Activated naive CD8-positive, alpha-beta T cell treated with anti-CD3 and anti-CD28 coated beads, Interleukin-2, amount 10 ng/mL, durations not matched to agents 7 days and 5 days (primary cell): ENCODE results near the gene CFAP58. TPM values are rescaled to one million over a fixed set of nuclear protein-coding genes. Genes with fewer than 3 reads are reported as not detected.

Source experiments
- total RNA-seq, 2 experiments: library from RNA; stranded (reverse); gene quantifications; one replicate each; pipeline ENCODE4 v1.2.3, GENCODE V29; 2021

CFAP58 gene
- total RNA-seq, 2 experiments from 2014 or later, result 0.28 to 0.34 TPM

Other genes with a start within 250 kb of the CFAP58 start
- 10 to 100 TPM; 13.3 to 15.7 TPM for gene SFR1, start 231.7 kb upstream of the CFAP58 start, total RNA-seq
- under 1 TPM in 1 of 2 experiments, not detected in 1; 0.25 TPM for gene CFAP43, start 121.5 kb upstream of the CFAP58 start, total RNA-seq
- 10 to 100 TPM; 92.2 to 97.7 TPM for gene GSTO1, start 98.9 kb upstream of the CFAP58 start, total RNA-seq
- 1 to 10 TPM; 1.4 TPM for gene GSTO2, start 84.6 kb upstream of the CFAP58 start, total RNA-seq
- gene ITPRIP, start 15.4 kb upstream of the CFAP58 start, total RNA-seq, result 10 to 100 TPM; 24.7 to 25.4 TPM